ENCODE data around the gene CLEC2L. TPM values are rescaled to one million over a fixed set of nuclear protein-coding genes. Genes with fewer than 3 reads are reported as not detected.

The CLEC2L gene
- total RNA-seq, 1 donor, result not detected

DNA sequence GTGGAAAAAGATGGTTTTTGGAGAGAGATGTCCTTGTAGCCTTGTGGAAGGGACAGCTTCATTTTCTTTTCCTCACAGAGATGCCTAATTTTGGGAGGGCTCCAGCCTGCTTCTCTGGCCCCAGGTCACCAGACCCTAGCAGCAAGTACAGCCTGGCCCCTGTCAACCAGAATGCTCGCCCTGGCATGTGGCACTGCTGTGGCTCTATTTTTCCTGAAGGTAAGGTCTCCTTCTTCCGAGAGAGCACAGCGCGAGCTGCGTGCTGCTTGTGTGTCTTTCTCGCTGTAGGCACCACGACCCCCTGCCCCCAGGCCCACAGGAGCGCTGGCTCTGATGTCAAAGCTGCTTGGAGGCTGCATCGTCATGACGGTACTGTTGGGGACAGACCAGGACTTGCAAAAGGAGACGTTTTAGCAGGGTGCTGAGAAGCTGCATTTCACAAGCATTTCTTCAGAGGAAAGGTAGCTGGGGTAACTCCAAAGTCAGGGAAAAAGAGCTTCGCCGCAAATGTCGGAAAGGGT lies 58.7 kb downstream of the CLEC2L start:
- TF ChIP-seq, protein P1, sequence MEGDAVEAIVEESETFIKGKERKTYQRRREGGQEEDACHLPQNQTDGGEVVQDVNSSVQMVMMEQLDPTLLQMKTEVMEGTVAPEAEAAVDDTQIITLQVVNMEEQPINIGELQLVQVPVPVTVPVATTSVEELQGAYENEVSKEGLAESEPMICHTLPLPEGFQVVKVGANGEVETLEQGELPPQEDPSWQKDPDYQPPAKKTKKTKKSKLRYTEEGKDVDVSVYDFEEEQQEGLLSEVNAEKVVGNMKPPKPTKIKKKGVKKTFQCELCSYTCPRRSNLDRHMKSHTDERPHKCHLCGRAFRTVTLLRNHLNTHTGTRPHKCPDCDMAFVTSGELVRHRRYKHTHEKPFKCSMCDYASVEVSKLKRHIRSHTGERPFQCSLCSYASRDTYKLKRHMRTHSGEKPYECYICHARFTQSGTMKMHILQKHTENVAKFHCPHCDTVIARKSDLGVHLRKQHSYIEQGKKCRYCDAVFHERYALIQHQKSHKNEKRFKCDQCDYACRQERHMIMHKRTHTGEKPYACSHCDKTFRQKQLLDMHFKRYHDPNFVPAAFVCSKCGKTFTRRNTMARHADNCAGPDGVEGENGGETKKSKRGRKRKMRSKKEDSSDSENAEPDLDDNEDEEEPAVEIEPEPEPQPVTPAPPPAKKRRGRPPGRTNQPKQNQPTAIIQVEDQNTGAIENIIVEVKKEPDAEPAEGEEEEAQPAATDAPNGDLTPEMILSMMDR (IDR thresholded peaks at IDR 0.05; ENCODE audit: insufficient read depth, low read length), result no peak
- no peak overlapping the region for H3K4me3 ChIP-seq (ENCODE audit: low read depth, low read length)
- no peak for DNase-seq (ENCODE audit: low read depth)

DNA sequence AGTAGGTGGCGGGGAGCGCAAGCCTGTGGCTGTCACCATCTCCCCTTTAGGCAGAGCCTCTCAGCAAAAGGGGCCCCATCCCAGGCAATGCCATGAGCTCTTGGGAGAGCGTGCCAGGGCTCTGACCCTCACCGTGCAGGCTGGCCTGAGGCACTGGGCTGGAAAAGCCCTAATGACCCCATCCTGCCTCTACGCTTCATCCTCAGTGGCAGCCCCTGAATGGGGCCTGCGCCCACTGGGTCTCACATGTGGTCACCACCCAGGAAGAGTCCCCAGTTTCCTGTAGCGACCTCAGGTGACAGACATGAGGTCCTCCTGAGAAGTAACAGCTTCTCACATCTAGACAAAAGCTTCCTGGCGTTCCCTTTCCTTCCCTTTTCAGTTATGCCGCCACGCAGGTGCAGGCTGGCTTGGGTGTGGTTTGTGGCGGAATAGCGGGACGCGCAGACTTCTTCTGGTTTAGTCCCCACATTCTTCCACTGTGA lies 59.2 kb downstream of the CLEC2L start:
- TF ChIP-seq, protein P1 (IDR thresholded peaks at IDR 0.05; ENCODE audit: insufficient read depth, low read length), result no peak
- H3K4me3 ChIP-seq (ENCODE audit: low read depth, low read length), result no peak overlapping the region
- DNase-seq (ENCODE audit: low read depth), result no peak

DNA sequence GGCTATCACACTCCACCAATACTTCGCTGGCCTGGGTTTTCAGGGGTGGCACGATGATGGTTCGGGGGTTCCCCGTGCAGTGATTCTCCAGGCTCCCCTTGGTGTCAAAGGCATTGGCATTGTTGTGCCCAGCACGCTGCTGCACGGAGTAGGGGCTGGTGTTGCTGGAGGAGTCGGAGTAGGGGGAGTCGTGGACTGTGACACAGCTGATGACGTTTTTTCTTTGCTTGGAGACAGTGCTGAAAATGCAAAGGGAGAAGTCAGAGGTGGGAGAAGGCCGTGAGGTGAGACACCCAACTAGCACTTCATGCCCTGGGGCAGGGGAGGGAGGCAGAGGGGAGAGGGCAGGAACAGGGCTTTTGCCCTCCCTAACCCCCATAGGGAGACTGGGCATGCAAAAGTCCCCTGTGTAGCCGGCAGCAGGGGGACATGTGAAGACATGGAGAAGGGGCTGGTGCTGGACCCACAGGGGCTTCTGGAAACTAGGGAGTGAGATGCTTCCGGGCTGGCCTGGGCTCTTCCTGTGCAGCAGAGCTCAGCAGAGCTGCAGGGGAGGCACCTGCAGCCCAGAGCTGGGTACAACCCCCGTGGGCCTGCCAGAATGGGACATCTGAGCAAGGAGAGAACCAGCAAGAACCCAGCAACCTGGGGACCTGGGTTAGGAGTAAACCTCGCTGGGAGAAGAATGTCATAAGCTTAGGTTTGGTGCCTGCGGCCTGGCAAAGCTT lies 60.5 kb downstream of the CLEC2L start:
- H3K4me3 ChIP-seq (ENCODE audit: low read depth, low read length), result no peak overlapping the region
- DNase-seq (ENCODE audit: low read depth), result no peak
- TF ChIP-seq, protein P1 (IDR thresholded peaks at IDR 0.05; ENCODE audit: insufficient read depth, low read length), result no peak

DNA sequence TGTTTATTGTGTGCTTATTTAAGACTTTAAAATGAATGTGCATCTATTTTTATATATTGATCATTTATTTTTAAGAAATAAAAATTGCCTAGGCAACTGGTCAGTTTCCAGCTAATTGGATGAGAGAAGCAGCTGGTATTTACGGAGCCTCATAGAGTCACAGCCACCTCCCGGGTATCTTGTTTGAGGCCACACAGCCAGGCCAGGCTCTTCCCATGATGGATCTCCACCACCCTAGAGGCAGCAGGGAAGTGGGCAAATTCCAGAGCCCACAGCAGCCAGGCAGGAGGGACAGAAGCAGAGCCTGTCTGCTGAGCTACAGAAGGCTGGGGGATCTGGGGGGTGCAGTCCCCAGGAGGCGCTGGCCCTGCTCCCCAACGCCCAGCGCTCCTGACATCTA lies 61.6 kb downstream of the CLEC2L start:
- DNase-seq (ENCODE audit: low read depth), result no peak
- TF ChIP-seq, protein P1 (IDR thresholded peaks at IDR 0.05; ENCODE audit: insufficient read depth, low read length), result no peak
- no peak overlapping the region for H3K4me3 ChIP-seq (ENCODE audit: low read depth, low read length)

DNA sequence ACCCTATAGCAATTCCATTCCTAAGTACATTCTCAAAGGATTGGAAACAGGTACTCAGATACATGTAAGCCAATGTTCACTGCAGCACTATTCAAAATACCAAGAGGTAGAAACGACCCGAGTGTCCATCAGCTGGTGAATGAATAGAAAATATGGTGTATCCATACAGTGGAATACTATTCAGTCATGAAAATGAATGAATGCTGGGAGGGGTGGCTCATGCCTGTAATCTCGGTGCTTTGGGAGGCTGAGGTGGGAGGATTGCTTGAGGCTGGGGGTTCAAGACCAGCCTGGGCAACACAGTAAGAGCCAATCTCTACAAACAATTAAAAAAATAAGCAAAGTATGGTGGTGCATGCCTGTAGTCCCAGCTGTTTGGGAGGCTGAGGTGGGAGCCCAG lies 62.8 kb downstream of the CLEC2L start:
- H3K4me3 ChIP-seq (ENCODE audit: low read depth, low read length), result no peak overlapping the region
- no peak for DNase-seq (ENCODE audit: low read depth)
- TF ChIP-seq, protein P1 (IDR thresholded peaks at IDR 0.05; ENCODE audit: insufficient read depth, low read length), result no peak

DNA sequence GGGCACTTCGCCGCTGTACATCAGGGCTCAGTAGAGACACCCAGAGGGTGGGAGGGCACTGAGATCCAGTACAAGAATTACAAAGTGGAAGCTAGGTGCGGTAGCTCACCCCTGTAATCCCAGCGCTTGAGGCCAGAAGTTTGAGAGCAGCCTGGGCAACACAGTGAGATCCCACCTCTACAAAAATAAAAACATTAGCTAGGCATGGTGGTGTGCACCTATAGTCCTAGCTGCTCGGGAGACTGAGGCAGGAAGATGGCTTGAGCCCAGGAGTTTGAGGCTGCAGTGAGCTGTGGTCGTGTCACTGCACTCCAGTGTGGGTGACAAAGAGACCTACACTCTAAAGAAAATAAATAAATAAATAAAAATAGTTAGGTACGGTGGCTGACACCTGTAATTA lies 64.0 kb downstream of the CLEC2L start:
- H3K4me3 ChIP-seq (ENCODE audit: low read depth, low read length), result no peak overlapping the region
- no peak for DNase-seq (ENCODE audit: low read depth)
- TF ChIP-seq, protein P1 (IDR thresholded peaks at IDR 0.05; ENCODE audit: insufficient read depth, low read length), result no peak
